Keratinocyte (primary cell): ENCODE results near the gene ZDHHC22.

Experiments
- CTCF ChIP-seq, 3 experiments: IDR thresholded peaks in 1 of 3; conservative IDR thresholded peaks in 1 of 3; optimal IDR thresholded peaks in 1 of 3; 2 replicates in 2 of 3; 3 replicates in 1 of 3; pipeline versions ENCODE3 to v1.5.1; 2011; ENCODE audit warnings: low read length in 3 of 3, mild to moderate bottlenecking in 3 of 3, moderate library complexity in 2 of 3, control low read depth in 1 of 3, inconsistent platforms in 1 of 3; ENCODE audit not compliant: insufficient read depth in 2 of 3; ENCODE audit errors: extremely low read depth in 1 of 3
- EZH2 ChIP-seq: IDR thresholded peaks from one replicate; pipeline ENCODE4 v1.6.1; 2012; ENCODE audit warnings: inconsistent platforms, mild to moderate bottlenecking, low read length, moderate library complexity

GRCh38 chr14:77097006-77097699 lies 44.4 kb downstream of the ZDHHC22 start:
- TF ChIP-seq CTCF (optimal IDR thresholded peaks at IDR 0.05 in 1 of 3, IDR thresholded peaks at IDR 0.05 in 1 of 3, conservative IDR thresholded peaks at IDR 0.05 in 1 of 3; ENCODE audit: extremely low read depth in 1 of 3, insufficient read depth in 2 of 3, low read length in 3 of 3) (no peak), EZH2 (no peak)
